Measurements from ENCODE around the gene MIEF1. TPM values are rescaled to one million over a fixed set of nuclear protein-coding genes. Genes with fewer than 3 reads are reported as not detected.

Gene MIEF1
- total RNA-seq, 2 donors from 2014 or later, result 49.6 to 71.2 TPM

DNA sequence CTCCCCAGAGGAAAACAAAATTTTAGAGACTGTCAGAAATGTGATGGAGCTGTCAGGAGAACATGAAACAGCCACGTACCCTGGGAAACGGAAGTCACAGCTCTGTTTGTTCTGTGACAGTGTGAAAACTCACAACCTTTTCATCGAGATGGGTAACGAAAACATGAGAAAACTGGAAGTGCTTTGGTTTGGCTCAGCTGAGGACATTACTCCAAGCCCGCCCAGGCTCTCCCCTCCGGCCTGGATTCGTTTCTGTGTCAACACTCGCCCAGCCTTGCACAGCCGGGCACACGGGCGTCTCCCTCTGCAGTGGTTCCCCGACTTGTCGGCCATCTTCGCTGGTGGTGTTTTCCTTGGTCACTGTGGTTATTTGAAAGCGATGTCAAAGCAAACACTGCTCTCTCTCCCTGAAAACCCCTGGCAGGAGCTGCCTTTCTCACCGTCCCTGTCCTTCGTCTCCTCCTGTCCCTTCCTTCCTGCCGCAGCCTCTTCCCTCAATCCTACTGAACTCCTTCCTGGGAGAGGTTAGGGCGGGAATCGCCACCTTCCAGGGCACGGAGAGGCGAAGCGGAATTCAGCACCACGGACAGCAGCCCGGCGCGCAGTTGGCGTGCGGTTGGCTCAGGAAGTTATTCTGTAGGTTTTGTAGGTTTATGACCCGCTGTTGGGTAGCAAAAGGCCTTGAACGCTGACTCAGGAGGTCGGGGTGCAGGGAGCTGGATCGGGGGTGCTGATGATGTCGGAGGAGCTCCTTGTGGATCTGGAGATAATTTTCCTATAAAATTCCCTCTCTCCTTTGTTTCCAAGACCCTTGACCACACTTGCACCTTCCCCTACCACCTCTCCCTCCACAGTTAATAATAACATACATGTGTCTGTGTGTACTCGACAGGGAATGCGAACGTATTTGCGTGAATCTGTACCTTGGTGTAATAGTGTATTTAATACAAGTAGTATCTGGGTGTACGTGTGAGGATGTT, 43.6 kb downstream of the MIEF1 start:
- peak; percentile 25 to 67 for ATAC-seq
- peaks cover 2% of the 10 kb centered on the region for H3K9me3 Mint-ChIP-seq
- peaks cover 24 to 25% of the 10 kb centered on the region in 2 donors for H3K4me1 Mint-ChIP-seq (ENCODE audit: low read depth in 2 of 2)
- H3K27ac Mint-ChIP-seq, result no peak overlapping the region
- H3K36me3 Mint-ChIP-seq, result no peaks in the 10 kb centered on the region
- peak; percentile 73 for DNase-seq (ENCODE audit: low spot score)
- H3K27me3 Mint-ChIP-seq, result peaks cover 18 to 25% of the 10 kb centered on the region in 2 donors
- H3K4me3 Mint-ChIP-seq, result peak overlapping the region; percentile 67

- Mint-ChIP-seq H3K9me3 (peaks cover 2% of the 10 kb centered on the region), H3K27ac (no peak overlapping the region), H3K27me3 (peaks cover 23 to 37% of the 10 kb centered on the region in 2 donors), H3K4me3 (no peak overlapping the region), H3K36me3 (no peaks in the 10 kb centered on the region), H3K4me1 (ENCODE audit: low read depth in 2 of 2) (peaks cover 24 to 25% of the 10 kb centered on the region in 2 donors)
- ATAC-seq (no peak), DNase-seq (ENCODE audit: low spot score) (no peak)
These were observed 44.9 kb downstream of the MIEF1 start for GRCh38 chr22:39546889-39547586.

DNA sequence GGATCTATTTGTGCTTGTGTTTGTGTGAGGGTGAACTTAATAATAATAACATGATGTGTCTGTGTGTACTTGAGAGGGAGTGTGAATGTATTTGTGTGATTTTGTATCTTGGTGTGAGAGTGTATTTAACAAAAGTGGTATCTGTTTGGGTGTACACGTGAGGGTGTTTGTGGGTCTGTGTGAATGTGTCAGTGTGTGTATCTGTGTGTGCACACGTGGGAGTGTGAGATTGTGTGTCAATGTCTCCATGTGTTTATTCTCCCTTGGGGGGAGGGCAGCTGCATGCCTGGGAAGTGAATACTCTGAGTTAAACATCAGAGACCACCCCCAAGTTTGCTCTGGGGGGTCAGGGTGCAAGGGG, 45.5 kb downstream of the MIEF1 start:
- Mint-ChIP-seq H3K27ac (no peak overlapping the region), H3K4me3 (no peak overlapping the region), H3K9me3 (peaks cover 2% of the 10 kb centered on the region), H3K36me3 (no peaks in the 10 kb centered on the region), H3K4me1 (ENCODE audit: low read depth in 2 of 2) (peaks cover 24 to 25% of the 10 kb centered on the region in 2 donors), H3K27me3 (peaks cover 25 to 39% of the 10 kb centered on the region in 2 donors)
- DNase-seq (ENCODE audit: low spot score) (no peak), ATAC-seq (no peak)

GRCh38 chr22:39553429-39553828, 51.3 kb downstream of the MIEF1 start:
- no peak for ATAC-seq
- Mint-ChIP-seq H3K27ac (no peak overlapping the region), H3K9me3 (no peaks in the 10 kb centered on the region), H3K4me3 (no peak overlapping the region), H3K36me3 (no peaks in the 10 kb centered on the region), H3K27me3 (peaks cover 31 to 46% of the 10 kb centered on the region in 2 donors), H3K4me1 (ENCODE audit: low read depth in 2 of 2) (peaks cover 0 to 4% of the 10 kb centered on the region in 2 donors)
- no peak for DNase-seq (ENCODE audit: low spot score)

DNA sequence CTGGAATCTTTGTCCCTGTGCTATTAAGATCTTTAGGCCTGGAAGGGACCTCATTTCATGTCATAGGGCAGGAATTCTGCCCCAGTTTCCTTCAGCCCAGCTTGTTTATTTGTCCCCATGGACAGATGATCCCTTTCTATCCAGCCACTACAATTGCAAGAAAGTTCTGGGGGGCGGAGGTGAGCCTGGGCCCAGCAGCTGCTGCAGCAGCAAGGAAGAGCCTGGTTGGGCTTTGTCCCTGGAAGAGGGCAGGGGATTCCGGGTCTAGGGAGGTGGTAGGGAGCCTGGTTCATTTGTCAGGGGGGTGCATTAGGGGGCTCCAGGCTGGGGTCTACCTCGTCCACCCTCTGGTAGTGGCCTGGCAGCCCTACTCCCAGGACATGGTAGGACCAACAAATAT, 52.1 kb downstream of the MIEF1 start:
- peaks cover 35 to 46% of the 10 kb centered on the region in 2 donors for H3K27me3 Mint-ChIP-seq
- no peak overlapping the region for H3K4me3 Mint-ChIP-seq
- H3K4me1 Mint-ChIP-seq (ENCODE audit: low read depth in 2 of 2), result peaks cover 0 to 4% of the 10 kb centered on the region in 2 donors
- DNase-seq (ENCODE audit: low spot score) (no peak), ATAC-seq (no peak)
- no peak overlapping the region for H3K27ac Mint-ChIP-seq
- no peaks in the 10 kb centered on the region for H3K9me3 Mint-ChIP-seq
- no peaks in the 10 kb centered on the region for H3K36me3 Mint-ChIP-seq

- Mint-ChIP-seq H3K36me3 (no peaks in the 10 kb centered on the region), H3K4me3 (peak overlapping the region; percentile 30), H3K9me3 (no peaks in the 10 kb centered on the region), H3K27ac (no peak overlapping the region), H3K4me1 (ENCODE audit: low read depth in 2 of 2) (peaks cover 0 to 4% of the 10 kb centered on the region in 2 donors), H3K27me3 (peaks cover 29 to 30% of the 10 kb centered on the region in 2 donors)
- no peak for DNase-seq (ENCODE audit: low spot score)
- ATAC-seq, result no peak
These were observed 55.1 kb downstream of the MIEF1 start for GRCh38 chr22:39556970-39557841.

DNA sequence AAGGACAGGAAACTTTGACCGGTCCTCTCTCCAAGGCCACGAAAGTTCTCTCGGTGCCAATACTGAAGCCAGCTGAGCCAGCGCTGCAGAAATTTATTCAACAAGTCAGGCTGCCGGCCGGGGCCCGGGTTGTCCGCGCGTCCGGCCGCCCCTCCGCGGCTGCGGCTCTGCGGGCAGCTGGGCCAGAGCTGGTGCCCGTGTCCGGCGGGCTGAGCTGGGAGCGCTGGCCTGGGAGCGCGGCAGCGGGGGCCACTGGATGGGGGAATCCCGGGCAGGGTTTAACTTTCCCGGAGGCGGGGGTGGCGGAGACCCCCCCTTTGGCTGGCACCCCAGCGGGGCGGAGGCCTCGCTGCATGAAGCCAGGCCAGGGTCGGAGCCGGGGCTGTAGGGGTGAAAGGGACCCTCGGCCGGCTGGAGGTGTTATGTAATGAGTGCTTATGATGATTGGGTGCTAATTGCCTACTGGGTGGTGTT, 56.2 kb downstream of the MIEF1 start:
- Mint-ChIP-seq H3K27me3 (peaks cover 20 to 22% of the 10 kb centered on the region in 2 donors), H3K36me3 (no peaks in the 10 kb centered on the region), H3K4me1 (ENCODE audit: low read depth in 2 of 2) (peaks cover 0 to 4% of the 10 kb centered on the region in 2 donors), H3K27ac (no peak overlapping the region), H3K4me3 (no peak overlapping the region), H3K9me3 (no peaks in the 10 kb centered on the region)
- no peak for DNase-seq (ENCODE audit: low spot score)
- ATAC-seq, result no peak

DNA sequence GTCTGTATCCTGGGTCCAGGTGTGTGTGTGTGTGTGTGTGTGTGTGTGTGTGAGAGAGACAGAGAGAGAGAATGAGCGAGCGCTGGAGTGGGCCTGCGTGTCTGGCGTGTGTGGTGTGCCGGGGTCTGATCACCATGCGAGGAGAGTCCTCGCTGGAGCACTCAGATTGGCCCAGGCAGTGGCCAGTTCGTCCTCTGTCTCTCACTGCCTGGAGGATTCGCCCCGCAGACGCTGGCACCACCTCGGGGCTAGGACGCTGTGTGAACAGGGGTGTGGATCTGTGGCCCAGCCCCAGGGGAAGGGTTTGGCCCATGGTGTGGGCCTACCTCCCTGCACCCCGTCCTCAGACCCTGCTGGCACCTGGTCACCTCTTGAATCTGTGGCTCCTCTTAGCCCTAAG, 56.9 kb downstream of the MIEF1 start:
- peak in 1 of 2 donors; percentile 7 for ATAC-seq
- DNase-seq (ENCODE audit: low spot score), result no peak
- peaks cover 19 to 22% of the 10 kb centered on the region in 2 donors for H3K27me3 Mint-ChIP-seq

DNA sequence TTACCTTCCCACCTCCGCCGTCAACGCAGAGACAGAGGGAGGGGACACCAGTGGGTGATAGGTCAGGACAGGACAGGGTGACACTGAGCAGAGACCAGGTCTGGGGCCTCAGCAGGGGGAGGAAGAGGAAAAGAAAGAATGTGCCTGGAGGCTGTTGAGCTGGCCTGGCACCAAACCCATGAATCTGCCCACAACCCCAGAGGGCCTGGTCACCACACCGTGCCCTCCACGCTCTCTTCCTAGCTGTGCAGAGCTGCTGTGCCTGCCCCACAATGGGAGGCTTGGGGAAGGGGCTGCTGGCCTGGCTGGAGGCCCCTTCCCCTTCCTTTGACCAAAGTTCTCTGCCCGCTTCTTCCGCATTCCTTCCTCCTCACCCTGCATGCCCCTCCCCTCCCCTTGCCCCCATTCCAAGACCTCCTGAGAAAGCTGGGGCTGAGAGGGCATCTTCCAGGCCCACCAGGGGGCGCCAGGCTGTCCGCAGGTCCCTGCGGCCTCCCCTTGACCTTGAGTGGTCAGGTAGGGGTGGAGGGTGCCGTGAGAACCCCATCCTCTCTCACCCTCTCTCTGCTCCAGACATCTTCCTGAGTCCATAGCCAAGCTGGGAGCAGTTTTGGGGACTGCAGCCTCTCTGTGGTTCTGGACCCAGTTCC, 57.5 kb downstream of the MIEF1 start:
- peaks cover 0 to 4% of the 10 kb centered on the region in 2 donors for H3K4me1 Mint-ChIP-seq (ENCODE audit: low read depth in 2 of 2)
- H3K27ac Mint-ChIP-seq, result no peak overlapping the region
- no peak overlapping the region for H3K4me3 Mint-ChIP-seq
- DNase-seq (ENCODE audit: low spot score) (no peak), ATAC-seq (no peak)
- H3K36me3 Mint-ChIP-seq, result no peaks in the 10 kb centered on the region
- H3K9me3 Mint-ChIP-seq, result no peaks in the 10 kb centered on the region
- H3K27me3 Mint-ChIP-seq, result peaks cover 19 to 22% of the 10 kb centered on the region in 2 donors

More for the DNA sequence above, 56.9 kb downstream of the MIEF1 start:
- H3K9me3 Mint-ChIP-seq, result no peaks in the 10 kb centered on the region
- no peak overlapping the region for H3K27ac Mint-ChIP-seq
- H3K4me1 Mint-ChIP-seq (ENCODE audit: low read depth in 2 of 2), result peaks cover 0 to 4% of the 10 kb centered on the region in 2 donors
- H3K36me3 Mint-ChIP-seq, result no peaks in the 10 kb centered on the region
- H3K4me3 Mint-ChIP-seq, result no peak overlapping the region

GRCh38 chr22:39560127-39560526, 58.0 kb downstream of the MIEF1 start:
- DNase-seq (ENCODE audit: low spot score), result no peak
- H3K9me3 Mint-ChIP-seq, result no peaks in the 10 kb centered on the region
- H3K36me3 Mint-ChIP-seq, result no peaks in the 10 kb centered on the region
- no peak overlapping the region for H3K27ac Mint-ChIP-seq
- H3K4me3 Mint-ChIP-seq, result no peak overlapping the region
- ATAC-seq, result no peak
- H3K27me3 Mint-ChIP-seq, result peaks cover 19 to 22% of the 10 kb centered on the region in 2 donors
- peaks cover under 1 to 4% of the 10 kb centered on the region in 2 donors for H3K4me1 Mint-ChIP-seq (ENCODE audit: low read depth in 2 of 2)

GRCh38 chr22:39562839-39563489, 60.9 kb downstream of the MIEF1 start:
- Mint-ChIP-seq H3K4me3 (no peak overlapping the region), H3K27ac (no peak overlapping the region), H3K4me1 (ENCODE audit: low read depth in 2 of 2) (peaks cover 9 to 13% of the 10 kb centered on the region in 2 donors), H3K27me3 (peaks cover 0 to 9% of the 10 kb centered on the region in 2 donors), H3K9me3 (peaks cover 7% of the 10 kb centered on the region), H3K36me3 (no peaks in the 10 kb centered on the region)
- DNase-seq (ENCODE audit: low spot score) (no peak), ATAC-seq (no peak)

- no peak for ATAC-seq
- H3K27me3 Mint-ChIP-seq, result peaks cover 0 to 6% of the 10 kb centered on the region in 2 donors
- H3K4me1 Mint-ChIP-seq (ENCODE audit: low read depth in 2 of 2), result peaks cover 10 to 16% of the 10 kb centered on the region in 2 donors
- H3K9me3 Mint-ChIP-seq, result peaks cover 7% of the 10 kb centered on the region
- DNase-seq (ENCODE audit: low spot score), result no peak
- no peak overlapping the region for H3K27ac Mint-ChIP-seq
- H3K4me3 Mint-ChIP-seq, result no peak overlapping the region
- H3K36me3 Mint-ChIP-seq, result no peaks in the 10 kb centered on the region
These were observed 61.7 kb downstream of the MIEF1 start for GRCh38 chr22:39563571-39564428.

All from natural killer cell treated with Interleukin-12 subunit alpha and Interleukin-12 subunit beta and Interleukin-15 and Interleukin-18, amount 100 ng/mL, for 72 hours (primary cell).